Activated CD8-positive, alpha-beta memory T cell treated with anti-CD3 and anti-CD28 coated beads, Interleukin-2, amount 50 U/mL, for 1 hour (primary cell): Measurements from ENCODE around the gene ZNF519.
"Not testable (repeated sequence)": the region's sequence is repeated elsewhere in the genome, so short reads cannot be mapped to it uniquely, and the experiment has no call there.

Experiments used
- DNase-seq: peaks from one replicate; pipeline ENCODE4 v3.0.0-alpha.2; 2020; ENCODE audit errors: extremely low read depth

Gene ZNF519

GRCh38 chr18:14132271-14132700 lies at the start of gene ZNF519:
Gene ZNF519 (minus strand): TSS chr18:14132435. CDS start chr18:14132277, 158 bp downstream.
- DNase-seq = peak; percentile 68

GRCh38 chr18:14179306-14179705 lies 47.1 kb upstream of the ZNF519 start:
- DNase-seq = no peak

GRCh38 chr18:14178321-14179196 lies 46.3 kb upstream of the ZNF519 start:
- DNase-seq = peak; percentile 36

- not testable (repeated sequence) for DNase-seq
Measured at GRCh38 chr18:14177540-14178320, 45.5 kb upstream of the ZNF519 start.

GRCh38 chr18:14175404-14175803 lies 43.2 kb upstream of the ZNF519 start:
- not testable (repeated sequence) for DNase-seq

- DNase-seq = no peak
Measured at GRCh38 chr18:14174706-14175085, 42.5 kb upstream of the ZNF519 start.

GRCh38 chr18:14174002-14174705 lies 41.9 kb upstream of the ZNF519 start:
- not testable (repeated sequence) for DNase-seq

GRCh38 chr18:14173116-14173951 lies 41.1 kb upstream of the ZNF519 start:
- not testable (repeated sequence) for DNase-seq

- DNase-seq = not testable (repeated sequence)
Measured at GRCh38 chr18:14172142-14173115, 40.2 kb upstream of the ZNF519 start.

- DNase-seq = not testable (repeated sequence)
Measured at GRCh38 chr18:14171301-14172141, 39.3 kb upstream of the ZNF519 start.

GRCh38 chr18:14170367-14171036 lies 38.3 kb upstream of the ZNF519 start:
- not testable (repeated sequence) for DNase-seq

- not testable (repeated sequence) for DNase-seq
Measured at GRCh38 chr18:14162915-14163314, 30.7 kb upstream of the ZNF519 start.

GRCh38 chr18:14151564-14152113 lies 19.4 kb upstream of the ZNF519 start:
- not testable (repeated sequence) for DNase-seq

- not testable (repeated sequence) for DNase-seq
Measured at GRCh38 chr18:14150766-14151165, 18.5 kb upstream of the ZNF519 start.

GRCh38 chr18:14149916-14150420 lies 17.7 kb upstream of the ZNF519 start:
- not testable (repeated sequence) for DNase-seq

GRCh38 chr18:14149121-14149850 lies 17.1 kb upstream of the ZNF519 start:
- DNase-seq = not testable (repeated sequence)
